ENCODE results near the gene MINDY1.

The MINDY1 gene

GRCh38 chr1:150995460-150995859, 11.2 kb downstream of the MINDY1 start:
- in situ Hi-C loops (cut with HindIII; ENCODE audit: low pct_ligation_motif_present, low sequenced_read_pairs): no loop called here

GRCh38 chr1:150994248-150994647, 12.5 kb downstream of the MINDY1 start:
- no peak for TF ChIP-seq CTCF (IDR thresholded peaks at IDR 0.05; ENCODE audit: low read depth, low read length, missing control alignments)
- Histone ChIP-seq H3K36me3 (replicated peaks) (peaks cover 3% of the 10 kb centered on the region), H3K27me3 (replicated peaks) (no peaks in the 10 kb centered on the region), H3K27ac (no peak overlapping the region), H3K4me3 (ENCODE audit: low read depth, low read length) (no peak overlapping the region)
- DNase-seq: no peak
- in situ Hi-C loops (cut with HindIII; ENCODE audit: low pct_ligation_motif_present, low sequenced_read_pairs): no loop called here

More at GRCh38 chr1:150995460-150995859, 11.2 kb downstream of the MINDY1 start:
- no peak overlapping the region for H3K4me3 ChIP-seq (ENCODE audit: low read depth, low read length)
- no peak for TF ChIP-seq CTCF (IDR thresholded peaks at IDR 0.05; ENCODE audit: low read depth, low read length, missing control alignments)
- peaks cover 3% of the 10 kb centered on the region for H3K36me3 ChIP-seq (replicated peaks)
- DNase-seq: no peak
- H3K27me3 ChIP-seq (replicated peaks): no peaks in the 10 kb centered on the region
- H3K27ac ChIP-seq: no peak overlapping the region

DNA sequence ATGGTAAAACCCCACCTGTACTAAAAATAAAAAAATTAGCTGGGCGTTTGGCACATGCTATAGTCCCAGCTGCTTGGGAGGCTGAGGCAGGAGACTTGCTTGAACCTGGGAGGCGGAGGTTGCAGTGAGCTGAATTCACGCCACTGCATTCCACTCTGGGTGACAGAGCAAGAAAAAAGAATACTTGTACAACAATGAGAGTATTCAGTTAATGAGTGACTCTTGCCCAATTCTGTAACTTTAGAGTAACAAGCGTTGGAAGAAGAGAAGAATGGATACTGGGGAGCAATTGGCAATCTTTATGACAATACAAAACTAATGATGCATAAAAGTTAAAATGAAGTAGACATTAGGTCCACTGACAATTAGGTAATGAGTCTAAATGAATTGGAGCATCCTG, 14.1 kb downstream of the MINDY1 start:
- no peak overlapping the region for H3K4me3 ChIP-seq (ENCODE audit: low read depth, low read length)
- no peak for DNase-seq
- in situ Hi-C loops (cut with HindIII; ENCODE audit: low pct_ligation_motif_present, low sequenced_read_pairs): no loop called here
- no peaks in the 10 kb centered on the region for H3K27me3 ChIP-seq (replicated peaks)
- H3K27ac ChIP-seq: no peak overlapping the region
- no peak for TF ChIP-seq CTCF (IDR thresholded peaks at IDR 0.05; ENCODE audit: low read depth, low read length, missing control alignments)
- no peaks in the 10 kb centered on the region for H3K36me3 ChIP-seq (replicated peaks)

- no peak for DNase-seq
- in situ Hi-C loops (cut with HindIII; ENCODE audit: low pct_ligation_motif_present, low sequenced_read_pairs): no loop called here
- Histone ChIP-seq H3K4me3 (ENCODE audit: low read depth, low read length) (no peak overlapping the region), H3K36me3 (replicated peaks) (no peaks in the 10 kb centered on the region), H3K27me3 (replicated peaks) (no peaks in the 10 kb centered on the region), H3K27ac (no peak overlapping the region)
- no peak for TF ChIP-seq CTCF (IDR thresholded peaks at IDR 0.05; ENCODE audit: low read depth, low read length, missing control alignments)
Measured at GRCh38 chr1:150987924-150988323, 18.8 kb downstream of the MINDY1 start.

GRCh38 chr1:150985179-150985825, 21.4 kb downstream of the MINDY1 start:
- no peak overlapping the region for H3K4me3 ChIP-seq (ENCODE audit: low read depth, low read length)
- no peak for TF ChIP-seq CTCF (IDR thresholded peaks at IDR 0.05; ENCODE audit: low read depth, low read length, missing control alignments)
- in situ Hi-C loops (cut with HindIII; ENCODE audit: low pct_ligation_motif_present, low sequenced_read_pairs): no loop called here
- DNase-seq: no peak
- no peak overlapping the region for H3K27ac ChIP-seq
- H3K36me3 ChIP-seq (replicated peaks): no peaks in the 10 kb centered on the region
- no peaks in the 10 kb centered on the region for H3K27me3 ChIP-seq (replicated peaks)

Data from brain microvascular endothelial cell (primary cell).